Measurements from ENCODE around the gene LPAR3. TPM values are rescaled to one million over a fixed set of nuclear protein-coding genes. Genes with fewer than 3 reads are reported as not detected.

LPAR3 gene
- total RNA-seq, 1 donor from 2014 or later = not detected

DNA sequence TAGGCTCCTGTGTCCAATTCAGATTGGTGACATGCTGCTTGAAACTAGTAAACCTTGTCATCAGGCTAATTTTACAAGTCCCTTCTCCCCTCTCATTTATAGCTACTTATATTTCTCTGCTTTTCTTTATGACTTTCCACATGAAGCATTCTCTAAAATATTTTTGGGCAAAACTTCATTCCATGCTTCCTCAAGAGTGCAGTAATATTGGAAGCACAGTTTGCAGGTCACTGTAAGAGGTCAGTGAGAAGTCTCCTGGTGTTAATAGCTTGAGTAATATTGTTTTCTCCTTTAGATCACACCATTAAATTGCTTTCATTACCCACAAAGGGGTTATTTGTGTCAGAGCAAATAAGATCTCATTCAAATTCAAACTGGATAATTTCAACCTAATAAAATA is 46.6 kb downstream of the LPAR3 start:
- H3K4me1 Mint-ChIP-seq (ENCODE audit: low read depth) = peaks cover 35% of the 10 kb centered on the region
- TF ChIP-seq CTCF (IDR thresholded peaks at IDR 0.05) = no peak
- DNase-seq (ENCODE audit: low spot score) = no peak
- no peaks in the 10 kb centered on the region for H3K36me3 Mint-ChIP-seq (ENCODE audit: low read depth)
- H3K27ac Mint-ChIP-seq (ENCODE audit: unreplicated experiment) = peak overlapping the region; percentile 38
- H3K4me3 Mint-ChIP-seq (ENCODE audit: unreplicated experiment) = no peak overlapping the region
- peaks cover 3% of the 10 kb centered on the region for H3K9me3 Mint-ChIP-seq (ENCODE audit: low read depth)
- no peaks in the 10 kb centered on the region for H3K27me3 Mint-ChIP-seq (ENCODE audit: low read depth)

GRCh38 chr1:84845357-84845756 is 47.6 kb downstream of the LPAR3 start:
- no peak for TF ChIP-seq CTCF (IDR thresholded peaks at IDR 0.05)
- Mint-ChIP-seq H3K9me3 (ENCODE audit: low read depth) (peaks cover 3% of the 10 kb centered on the region), H3K36me3 (ENCODE audit: low read depth) (no peaks in the 10 kb centered on the region), H3K27ac (ENCODE audit: unreplicated experiment) (no peak overlapping the region), H3K4me3 (ENCODE audit: unreplicated experiment) (no peak overlapping the region), H3K4me1 (ENCODE audit: low read depth) (peaks cover 33% of the 10 kb centered on the region), H3K27me3 (ENCODE audit: low read depth) (no peaks in the 10 kb centered on the region)
- no peak for DNase-seq (ENCODE audit: low spot score)

GRCh38 chr1:84844094-84844493 is 48.9 kb downstream of the LPAR3 start:
- Mint-ChIP-seq H3K4me1 (ENCODE audit: low read depth) (peaks cover 33% of the 10 kb centered on the region), H3K27me3 (ENCODE audit: low read depth) (no peaks in the 10 kb centered on the region), H3K4me3 (ENCODE audit: unreplicated experiment) (no peak overlapping the region), H3K27ac (ENCODE audit: unreplicated experiment) (no peak overlapping the region), H3K36me3 (ENCODE audit: low read depth) (no peaks in the 10 kb centered on the region), H3K9me3 (ENCODE audit: low read depth) (peaks cover 3% of the 10 kb centered on the region)
- DNase-seq (ENCODE audit: low spot score) = no peak
- TF ChIP-seq CTCF (IDR thresholded peaks at IDR 0.05) = no peak

- no peak overlapping the region for H3K27ac Mint-ChIP-seq (ENCODE audit: unreplicated experiment)
- DNase-seq (ENCODE audit: low spot score) = no peak
These were observed 50.2 kb downstream of the LPAR3 start for GRCh38 chr1:84842748-84843231.

GRCh38 chr1:84841971-84842370 is 51.0 kb downstream of the LPAR3 start:
- H3K36me3 Mint-ChIP-seq (ENCODE audit: low read depth) = no peaks in the 10 kb centered on the region
- H3K9me3 Mint-ChIP-seq (ENCODE audit: low read depth) = peaks cover under 1% of the 10 kb centered on the region
- peaks cover 9% of the 10 kb centered on the region for H3K27me3 Mint-ChIP-seq (ENCODE audit: low read depth)

More at GRCh38 chr1:84842748-84843231, 50.2 kb downstream of the LPAR3 start:
- Mint-ChIP-seq H3K9me3 (ENCODE audit: low read depth) (peaks cover 3% of the 10 kb centered on the region), H3K4me1 (ENCODE audit: low read depth) (peaks cover 28% of the 10 kb centered on the region), H3K36me3 (ENCODE audit: low read depth) (no peaks in the 10 kb centered on the region), H3K4me3 (ENCODE audit: unreplicated experiment) (no peak overlapping the region), H3K27me3 (ENCODE audit: low read depth) (peaks cover 9% of the 10 kb centered on the region)
- no peak for TF ChIP-seq CTCF (IDR thresholded peaks at IDR 0.05)

More at GRCh38 chr1:84841971-84842370, 51.0 kb downstream of the LPAR3 start:
- H3K27ac Mint-ChIP-seq (ENCODE audit: unreplicated experiment) = no peak overlapping the region
- H3K4me3 Mint-ChIP-seq (ENCODE audit: unreplicated experiment) = no peak overlapping the region
- peaks cover 20% of the 10 kb centered on the region for H3K4me1 Mint-ChIP-seq (ENCODE audit: low read depth)
- no peak for DNase-seq (ENCODE audit: low spot score)
- no peak for TF ChIP-seq CTCF (IDR thresholded peaks at IDR 0.05)
